BLaER1 (cell line): ENCODE results near the gene UHRF1.
"Not testable (repeated sequence)": the region's sequence is repeated elsewhere in the genome, so short reads cannot be mapped to it uniquely, and the experiment has no call there.

Experiments
- H3K27ac ChIP-seq: shearing (Covaris generic); formaldehyde crosslinking; 2 replicates; pipeline ENCODE4 v1.8.1; 2022
- H3K27me3 ChIP-seq: shearing (Covaris generic); formaldehyde crosslinking; 2 replicates; pipeline ENCODE4 v1.8.1; 2022
- H3K36me3 ChIP-seq: shearing (Covaris generic); formaldehyde crosslinking; 2 replicates; pipeline ENCODE4 v1.8.1; 2022
- H3K4me1 ChIP-seq: shearing (Covaris generic); formaldehyde crosslinking; 2 replicates; pipeline ENCODE4 v1.8.1; 2022
- H3K4me2 ChIP-seq: shearing (Covaris generic); formaldehyde crosslinking; 2 replicates; pipeline ENCODE4 v1.8.1; 2022
- H3K4me3 ChIP-seq: shearing (Covaris generic); formaldehyde crosslinking; 2 replicates; pipeline ENCODE4 v1.8.1; 2022
- H3K9ac ChIP-seq: shearing (Covaris generic); formaldehyde crosslinking; 2 replicates; pipeline ENCODE4 v1.8.1; 2022
- H3K9me3 ChIP-seq: shearing (Covaris generic); formaldehyde crosslinking; 2 replicates; pipeline ENCODE4 v1.8.1; 2022
- H4K20me1 ChIP-seq: shearing (Covaris generic); formaldehyde crosslinking; 2 replicates; pipeline ENCODE4 v1.8.1; 2022
- Cebpa-rat ChIP-seq: shearing (Covaris generic); IDR thresholded peaks from 2 replicates; pipeline ENCODE4 v1.8.1; 2022

The UHRF1 gene

GRCh38 chr19:4930664-4931063, 21.4 kb downstream of the UHRF1 start:
- no peak overlapping the region for H3K4me3 ChIP-seq
- H4K20me1 ChIP-seq = peaks cover 100% of the 10 kb centered on the region
- H3K27me3 ChIP-seq = no peaks in the 10 kb centered on the region
- H3K4me2 ChIP-seq = no peak overlapping the region
- H3K4me1 ChIP-seq = peaks cover 69% of the 10 kb centered on the region
- H3K9ac ChIP-seq = no peak overlapping the region
- H3K9me3 ChIP-seq = no peaks in the 10 kb centered on the region
- TF ChIP-seq Cebpa-rat = no peak
- H3K27ac ChIP-seq = no peak overlapping the region
- H3K36me3 ChIP-seq = peaks cover 100% of the 10 kb centered on the region

GRCh38 chr19:4932711-4933110, 23.4 kb downstream of the UHRF1 start:
- peak overlapping the region; percentile 51; the same call in 1 of the 2 replicates for H3K27ac ChIP-seq
- no peaks in the 10 kb centered on the region for H3K9me3 ChIP-seq
- no peak overlapping the region for H3K4me3 ChIP-seq
- H3K4me2 ChIP-seq = 0 out of 2 replicates have a peak overlapping the region, but pooled peaks have one; percentile 22
- TF ChIP-seq Cebpa-rat = no peak
- H3K9ac ChIP-seq = 0 out of 2 replicates have a peak overlapping the region, but pooled peaks have one; percentile 48
- no peaks in the 10 kb centered on the region for H3K27me3 ChIP-seq
- H3K4me1 ChIP-seq = peaks cover 59% of the 10 kb centered on the region
- H4K20me1 ChIP-seq = peaks cover 100% of the 10 kb centered on the region
- peaks cover 100% of the 10 kb centered on the region for H3K36me3 ChIP-seq

GRCh38 chr19:4933528-4933927, 24.2 kb downstream of the UHRF1 start:
- no peak overlapping the region for H3K4me3 ChIP-seq
- no peak for TF ChIP-seq Cebpa-rat
- H3K27ac ChIP-seq = no peak overlapping the region
- H3K9me3 ChIP-seq = no peaks in the 10 kb centered on the region
- H4K20me1 ChIP-seq = peaks cover 100% of the 10 kb centered on the region
- H3K36me3 ChIP-seq = peaks cover 100% of the 10 kb centered on the region
- no peaks in the 10 kb centered on the region for H3K27me3 ChIP-seq
- no peak overlapping the region for H3K9ac ChIP-seq
- H3K4me2 ChIP-seq = no peak overlapping the region
- H3K4me1 ChIP-seq = peaks cover 58% of the 10 kb centered on the region

- peaks cover 100% of the 10 kb centered on the region for H4K20me1 ChIP-seq
- no peaks in the 10 kb centered on the region for H3K9me3 ChIP-seq
- H3K4me3 ChIP-seq = no peak overlapping the region
- no peak for TF ChIP-seq Cebpa-rat
- H3K4me1 ChIP-seq = peaks cover 66% of the 10 kb centered on the region
- no peak overlapping the region for H3K4me2 ChIP-seq
- no peaks in the 10 kb centered on the region for H3K27me3 ChIP-seq
- no peak overlapping the region for H3K9ac ChIP-seq
- peaks cover 100% of the 10 kb centered on the region for H3K36me3 ChIP-seq
- H3K27ac ChIP-seq = 0 out of 2 replicates have a peak overlapping the region, but pooled peaks have one; percentile 16
These were observed 26.1 kb downstream of the UHRF1 start for GRCh38 chr19:4935444-4935843.

- Histone ChIP-seq H3K9ac (no peak overlapping the region), H3K9me3 (no peaks in the 10 kb centered on the region), H3K4me3 (no peak overlapping the region), H3K4me1 (peaks cover 60% of the 10 kb centered on the region), H4K20me1 (peaks cover 100% of the 10 kb centered on the region), H3K27ac (no peak overlapping the region), H3K4me2 (no peak overlapping the region), H3K36me3 (peaks cover 100% of the 10 kb centered on the region), H3K27me3 (no peaks in the 10 kb centered on the region)
- no peak for TF ChIP-seq Cebpa-rat
These were observed 27.8 kb downstream of the UHRF1 start for GRCh38 chr19:4937060-4937459.

- Histone ChIP-seq H4K20me1 (peaks cover 100% of the 10 kb centered on the region), H3K4me2 (peak overlapping the region; percentile 23), H3K36me3 (peaks cover 100% of the 10 kb centered on the region), H3K4me1 (peaks cover 46% of the 10 kb centered on the region)
- not testable (repeated sequence) for H3K4me3 ChIP-seq, H3K9ac ChIP-seq, H3K27ac ChIP-seq, H3K9me3 ChIP-seq, H3K27me3 ChIP-seq
These were observed 29.2 kb downstream of the UHRF1 start for GRCh38 chr19:4938461-4938860.

- H3K4me3 ChIP-seq = no peak overlapping the region
- H3K4me1 ChIP-seq = peaks cover 46% of the 10 kb centered on the region
- peaks cover 100% of the 10 kb centered on the region for H4K20me1 ChIP-seq
- H3K27ac ChIP-seq = no peak overlapping the region
- TF ChIP-seq Cebpa-rat = no peak
- no peaks in the 10 kb centered on the region for H3K27me3 ChIP-seq
- H3K9ac ChIP-seq = 0 out of 2 replicates have a peak overlapping the region, but pooled peaks have one; percentile 7
- H3K9me3 ChIP-seq = no peaks in the 10 kb centered on the region
- peaks cover 100% of the 10 kb centered on the region for H3K36me3 ChIP-seq
- H3K4me2 ChIP-seq = peak overlapping the region; percentile 23
These were observed 30.2 kb downstream of the UHRF1 start for GRCh38 chr19:4939466-4939865.

GRCh38 chr19:4941638-4942169, 32.4 kb downstream of the UHRF1 start:
- H3K9me3 ChIP-seq, H3K4me3 ChIP-seq: not testable (repeated sequence)
- peaks cover 100% of the 10 kb centered on the region for H3K36me3 ChIP-seq

GRCh38 chr19:4950650-4951049, 41.3 kb downstream of the UHRF1 start:
- peaks cover 100% of the 10 kb centered on the region for H4K20me1 ChIP-seq
- not testable (repeated sequence) for H3K27ac ChIP-seq, H3K27me3 ChIP-seq, H3K4me3 ChIP-seq, H3K9me3 ChIP-seq, H3K9ac ChIP-seq, H3K4me1 ChIP-seq, H3K4me2 ChIP-seq
- H3K36me3 ChIP-seq = peaks cover 100% of the 10 kb centered on the region

More at GRCh38 chr19:4941638-4942169, 32.4 kb downstream of the UHRF1 start:
- H3K9ac ChIP-seq, H3K27me3 ChIP-seq, H3K27ac ChIP-seq, H3K4me2 ChIP-seq: not testable (repeated sequence)
- Histone ChIP-seq H3K4me1 (peaks cover 29% of the 10 kb centered on the region), H4K20me1 (peaks cover 100% of the 10 kb centered on the region)

- Histone ChIP-seq H3K27me3 (no peaks in the 10 kb centered on the region), H3K9ac (no peak overlapping the region), H3K4me1 (no peaks in the 10 kb centered on the region), H3K9me3 (no peaks in the 10 kb centered on the region), H3K4me3 (no peak overlapping the region), H3K4me2 (no peak overlapping the region), H3K36me3 (peaks cover 100% of the 10 kb centered on the region), H4K20me1 (peaks cover 100% of the 10 kb centered on the region), H3K27ac (no peak overlapping the region)
- no peak for TF ChIP-seq Cebpa-rat
These were observed 42.4 kb downstream of the UHRF1 start for GRCh38 chr19:4951656-4952055.

GRCh38 chr19:4952945-4953344, 43.6 kb downstream of the UHRF1 start:
- H3K9me3 ChIP-seq = no peaks in the 10 kb centered on the region
- no peak for TF ChIP-seq Cebpa-rat
- no peak overlapping the region for H3K4me2 ChIP-seq
- peaks cover 100% of the 10 kb centered on the region for H4K20me1 ChIP-seq
- H3K27me3 ChIP-seq = no peaks in the 10 kb centered on the region
- H3K9ac ChIP-seq = no peak overlapping the region
- H3K4me1 ChIP-seq = peaks cover 5% of the 10 kb centered on the region
- no peak overlapping the region for H3K27ac ChIP-seq
- H3K4me3 ChIP-seq = no peak overlapping the region
- H3K36me3 ChIP-seq = peaks cover 100% of the 10 kb centered on the region

GRCh38 chr19:4954320-4955149, 45.2 kb downstream of the UHRF1 start:
- H3K27me3 ChIP-seq, H3K4me2 ChIP-seq, H3K9ac ChIP-seq, H3K4me3 ChIP-seq, H3K9me3 ChIP-seq: not testable (repeated sequence)
- Histone ChIP-seq H4K20me1 (peaks cover 100% of the 10 kb centered on the region), H3K27ac (peak overlapping the region; percentile 49), H3K4me1 (peaks cover 20% of the 10 kb centered on the region), H3K36me3 (peaks cover 100% of the 10 kb centered on the region)
